Left ventricle myocardium inferior (tissue), 1 donor: ENCODE measurements around the gene DST. TPM values are rescaled to one million over a fixed set of nuclear protein-coding genes. Genes with fewer than 3 reads are reported as not detected.

ENCODE experiments used
- DNase-seq: peaks from one replicate; pipeline ENCODE4 v3.0.0-alpha.2; 2020
- H3K27ac ChIP-seq: fragments of 200-600 bp; replicated peaks from 2 replicates; pipeline ENCODE4 v1.8.0; 2021
- H3K27me3 ChIP-seq: fragments of 200-600 bp; 2 replicates; pipeline ENCODE4 v1.8.0; 2021; ENCODE audit warnings: low read depth
- H3K36me3 ChIP-seq: fragments of 200-600 bp; 2 replicates; pipeline ENCODE4 v1.8.0; 2021
- H3K4me1 ChIP-seq: fragments of 200-600 bp; 2 replicates; pipeline ENCODE4 v1.8.0; 2021
- H3K4me3 ChIP-seq: fragments of 200-600 bp; 2 replicates; pipeline ENCODE4 v1.8.0; 2021; ENCODE audit warnings: mild to moderate bottlenecking, moderate library complexity
- H3K9me3 ChIP-seq: fragments of 200-600 bp; replicated peaks from 2 replicates; pipeline ENCODE4 v1.8.0; 2021
- CTCF ChIP-seq: fragments of 200-600 bp; IDR thresholded peaks from 2 replicates; pipeline ENCODE4 v1.8.0; 2021; ENCODE audit warnings: antibody characterized with exemption, mild to moderate bottlenecking, borderline replicate concordance
- intact Hi-C: fragments of 100-400 bp; cut with micrococcal nuclease; formaldehyde crosslinking; loops from one replicate; pipeline ENCODE4 v1.11.0; 2022
- total RNA-seq: library from RNA; stranded (reverse); fragmentation: NEBNext Ultra II Directional; extraction: Animal tissue kit (Norgen Biotek cat#: 25700); gene quantifications from one replicate; pipeline ENCODE4 v1.2.1, GENCODE V29; 2021
- donor health status: DM: no; HTN: yes; CAD: no; lungs with severe emphysema.

Gene DST
- total RNA-seq, 1 donor from 2014 or later = 331 TPM

- Histone ChIP-seq H3K36me3 (peaks cover 60% of the 10 kb centered on the region), H3K27ac (peak overlapping the region; percentile 84), H3K27me3 (no peaks in the 10 kb centered on the region), H3K4me3 (no peak overlapping the region), H3K4me1 (peaks cover 89% of the 10 kb centered on the region), H3K9me3 (no peaks in the 10 kb centered on the region)
- no peak for DNase-seq
- intact Hi-C loops = no loop called here
- no peak for TF ChIP-seq CTCF
Observed at GRCh38 chr6:56509031-56509430, 133.7 kb downstream of the DST start.

GRCh38 chr6:56507517-56507916, 135.2 kb downstream of the DST start:
- no peak overlapping the region for H3K4me3 ChIP-seq
- H3K36me3 ChIP-seq = peaks cover 51% of the 10 kb centered on the region
- no peaks in the 10 kb centered on the region for H3K27me3 ChIP-seq
- intact Hi-C loops = no loop called here
- peaks cover 74% of the 10 kb centered on the region for H3K4me1 ChIP-seq
- H3K9me3 ChIP-seq = no peaks in the 10 kb centered on the region
- no peak for TF ChIP-seq CTCF
- peak; percentile 43 for DNase-seq
- peak overlapping the region; percentile 84 for H3K27ac ChIP-seq

GRCh38 chr6:56505512-56506260, 137.0 kb downstream of the DST start:
- peaks cover 53% of the 10 kb centered on the region for H3K36me3 ChIP-seq
- H3K27me3 ChIP-seq = no peaks in the 10 kb centered on the region
- intact Hi-C loops = no loop called here
- H3K27ac ChIP-seq = peak overlapping the region; percentile 84
- peak overlapping the region; percentile 10 for H3K4me3 ChIP-seq
- TF ChIP-seq CTCF = no peak
- no peaks in the 10 kb centered on the region for H3K9me3 ChIP-seq
- DNase-seq = no peak
- H3K4me1 ChIP-seq = peaks cover 75% of the 10 kb centered on the region

GRCh38 chr6:56501993-56502392, 140.7 kb downstream of the DST start:
- intact Hi-C loops = no loop called here
- Histone ChIP-seq H3K4me1 (peaks cover 50% of the 10 kb centered on the region), H3K27me3 (no peaks in the 10 kb centered on the region), H3K9me3 (no peaks in the 10 kb centered on the region), H3K4me3 (no peak overlapping the region), H3K27ac (no peak overlapping the region), H3K36me3 (peaks cover 60% of the 10 kb centered on the region)
- no peak for TF ChIP-seq CTCF
- DNase-seq = no peak

GRCh38 chr6:56499095-56499494, 143.6 kb downstream of the DST start:
- no peak for TF ChIP-seq CTCF
- intact Hi-C loops = loop anchor here (10.0 kb wide), 1 partner anchor 46 kb away; no protein-coding TSS in a partner anchor
- Histone ChIP-seq H3K4me1 (peaks cover 30% of the 10 kb centered on the region), H3K27me3 (no peaks in the 10 kb centered on the region), H3K4me3 (no peak overlapping the region), H3K36me3 (peaks cover 66% of the 10 kb centered on the region), H3K27ac (peak overlapping the region; percentile 43), H3K9me3 (no peaks in the 10 kb centered on the region)
- DNase-seq = no peak
